Ovary (tissue), 9 donors: ENCODE results near the gene TNPO2. TPM values are rescaled to one million over a fixed set of nuclear protein-coding genes. Genes with fewer than 3 reads are reported as not detected.
"Not testable (repeated sequence)": the region's sequence is repeated elsewhere in the genome, so short reads cannot be mapped to it uniquely, and the experiment has no call there.

Experiments
- DNase-seq, 5 donors: peaks; one replicate each; pipeline ENCODE4 v3.0.0-alpha.2; 2019 to 2020
- H3K27ac ChIP-seq, 2 donors: fragments of 200-600 bp; one replicate each; pipeline versions ENCODE4 v1.5.1 to v1.8.0; 2019 to 2022
- H3K27me3 ChIP-seq: fragments of 200-600 bp; one replicate; pipeline ENCODE4 v1.8.0; 2022
- H3K36me3 ChIP-seq: fragments of 200-600 bp; sonication (generic); one replicate; pipeline ENCODE4 v1.5.1; 2019
- H3K4me1 ChIP-seq: one replicate; pipeline ENCODE4 v1.8.1; 2013; ENCODE audit warnings: mild to moderate bottlenecking, moderate library complexity; ENCODE audit not compliant: insufficient read depth
- H3K4me3 ChIP-seq: fragments of 200-600 bp; sonication (generic); one replicate; pipeline ENCODE4 v1.5.1; 2017
- H3K9me3 ChIP-seq, 2 donors: fragments of 200-600 bp in 1 of 2; sonication (generic) in 1 of 2; one replicate each; pipeline versions ENCODE4 v1.5.1 to v1.8.1; 2013 to 2019; ENCODE audit warnings: mild to moderate bottlenecking in 1 of 2, moderate library complexity in 1 of 2
- CTCF ChIP-seq, 3 donors: fragments of 450-650 bp in 2 of 3; fragments of 200-600 bp in 1 of 3; IDR thresholded peaks; one replicate each; pipeline versions ENCODE4 v1.5.1 to v1.8.0; 2016 to 2022; ENCODE audit warnings: antibody characterized with exemption in 3 of 3, mild to moderate bottlenecking in 1 of 3
- EP300 ChIP-seq: sonication (generic); formaldehyde crosslinking; IDR thresholded peaks from one replicate; pipeline ENCODE4 v1.6.1; 2017; ENCODE audit warnings: antibody characterized with exemption
- POLR2A ChIP-seq: fragments of 450-650 bp; IDR thresholded peaks from one replicate; pipeline ENCODE4 v1.6.1; 2017; ENCODE audit warnings: antibody characterized with exemption, mild to moderate bottlenecking, moderate library complexity
- WGBS, 3 donors: extraction: QIAGEN DNeasy Blood & Tissue Kit in 1 of 3; methylation state at CpG; one replicate each; pipeline versions ENCODE4 v1.1.5 to v1.1.7; 2013 to 2017; 5-methylcytosine and 5-hydroxymethylcytosine counted together
- intact Hi-C, 4 donors: fragments of 100-400 bp; cut with DNase I; formaldehyde crosslinking; loops; one replicate each; pipeline versions ENCODE4 v1.11.0 to v1.15.1; 2022 to 2023
- polyA plus RNA-seq, 2 donors: library from polyadenylated mRNA; stranded (reverse); fragments of 200-250 nt in 1 of 2; fragments of 350-450 nt in 1 of 2; fragmentation: Illumina TruSeq in 1 of 2; extraction: RNeasy Lipid Tissue Mini Kit (QIAGEN cat#74804) in 1 of 2; gene quantifications; one replicate each; pipeline ENCODE4 v1.2.3, GENCODE V29; 2013 to 2014
- total RNA-seq, 7 donors: library from RNA; depleted of rRNA in 2 of 7; stranded (reverse); fragments of >200 nt in 2 of 7; fragmentation: NEBNext Ultra II Directional in 3 of 7; extraction: Animal tissue kit (Norgen Biotek cat#: 25700) in 3 of 7; gene quantifications; one replicate each; pipeline versions ENCODE4 v1.1.0 to v1.2.4, GENCODE V29; 2016 to 2023
- donor health status: DM: no; HTN: no; CAD: no; lungs with moderate emphysema.
- donor health status: DM: no; HTN: no; CAD: no.
- donor health status: Bipolar disorder and iron deficiency.
- donor health status: DM: yes; HTN: yes; CAD: no.
- donor health status: DM: no; HTN: no; CAD: no.
- donor health status: DM: yes; HTN: yes; CAD: no.

TNPO2 gene
- total and polyA plus RNA-seq, 9 donors: 41.5 to 109 (median 75.7) TPM

- WGBS, 3 donors: 70 to 76% (median 74%) methylated on average over 3 of the region's 3 CpGs
- H3K9me3 ChIP-seq: no peaks in the 10 kb centered on the region
- no peaks in the 10 kb centered on the region for H3K4me1 ChIP-seq
- TF ChIP-seq CTCF (IDR thresholded peaks at IDR 0.05): no peak
- TF ChIP-seq EP300: no peak
- TF ChIP-seq POLR2A: no peak
- H3K27ac ChIP-seq: no peak overlapping the region
- intact Hi-C loops: no loop called here
- no peaks in the 10 kb centered on the region for H3K27me3 ChIP-seq
- no peaks in the 10 kb centered on the region for H3K36me3 ChIP-seq
- DNase-seq: no peak
- H3K4me3 ChIP-seq: no peak overlapping the region
Measured at GRCh38 chr19:12685831-12686230, 37.9 kb downstream of the TNPO2 start.

DNA sequence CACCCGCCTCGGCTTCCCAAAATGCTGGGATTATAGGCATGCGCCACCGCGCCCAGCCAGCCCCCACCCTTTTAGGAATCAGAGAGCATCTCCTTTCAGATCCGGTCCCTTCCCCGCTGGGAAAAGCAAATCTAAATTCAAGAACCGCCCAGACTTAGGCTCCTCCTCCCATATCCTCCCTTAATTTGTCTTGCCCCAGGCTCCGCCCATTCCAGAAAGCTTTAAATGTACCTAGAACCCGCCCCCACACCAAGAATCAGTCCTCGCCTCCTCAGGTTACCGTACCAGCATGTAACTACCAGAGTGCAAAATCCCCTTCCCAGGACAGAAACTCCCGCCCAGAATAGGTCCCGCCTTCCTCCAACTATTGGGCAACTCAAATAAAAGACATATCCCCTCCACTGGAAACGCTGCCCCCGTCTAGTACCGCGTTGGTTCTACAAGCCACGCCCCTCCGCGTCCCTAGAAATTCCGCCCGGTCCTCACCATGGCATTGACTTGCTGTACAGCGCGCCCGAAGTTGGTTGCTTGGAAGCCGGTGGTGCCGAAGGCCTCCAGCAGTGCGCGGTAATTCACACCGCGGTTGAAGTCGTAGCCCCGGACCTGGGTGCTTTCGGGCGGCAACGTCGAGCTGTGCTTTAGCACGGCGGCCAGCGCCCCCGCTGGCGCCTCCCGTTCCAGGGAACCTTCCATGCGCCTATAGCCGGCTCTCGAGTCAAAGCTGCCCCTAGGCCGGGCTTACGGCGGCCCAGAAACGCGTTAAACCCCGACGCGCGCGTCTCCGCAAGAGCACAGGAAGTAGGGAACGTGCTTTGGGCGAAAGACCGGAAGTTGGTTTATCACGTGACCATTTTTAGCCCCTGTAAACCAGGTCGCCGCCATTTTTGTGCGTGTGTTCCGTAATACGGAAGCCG lies 42.4 kb downstream of the TNPO2 start, which contains the start of gene DHPS:
DHPS (minus strand) TSS at position 807 of the 914 bp plus-strand sequence; CDS start at position 693, 114 bp downstream.
- Histone ChIP-seq H3K27ac (peak within 1 kb of the TSS; percentile 81 to 96), H3K9me3 (no peaks in the 10 kb centered on the region), H3K36me3 (no peaks in the 10 kb centered on the region), H3K27me3 (no peaks in the 10 kb centered on the region), H3K4me3 (peak within 1 kb of the TSS; percentile 96), H3K4me1 (no peaks in the 10 kb centered on the region)
- intact Hi-C loops: no loop called here
- 0 to 1% (median 0%) methylated on average over 67 to 68 of the region's 68 CpGs for WGBS, 3 donors
- TF ChIP-seq POLR2A (peak; percentile 55), EP300 (no peak), CTCF (IDR thresholded peaks at IDR 0.05) (no peak)
- DNase-seq: peak; percentile 87 to 94 (median 91)

- 78 to 89% (median 82%) methylated on average over 9 of the region's 9 CpGs for WGBS, 3 donors
- no peak overlapping the region for H3K4me3 ChIP-seq
Measured at GRCh38 chr19:12680034-12680433, 43.7 kb downstream of the TNPO2 start.

DNA sequence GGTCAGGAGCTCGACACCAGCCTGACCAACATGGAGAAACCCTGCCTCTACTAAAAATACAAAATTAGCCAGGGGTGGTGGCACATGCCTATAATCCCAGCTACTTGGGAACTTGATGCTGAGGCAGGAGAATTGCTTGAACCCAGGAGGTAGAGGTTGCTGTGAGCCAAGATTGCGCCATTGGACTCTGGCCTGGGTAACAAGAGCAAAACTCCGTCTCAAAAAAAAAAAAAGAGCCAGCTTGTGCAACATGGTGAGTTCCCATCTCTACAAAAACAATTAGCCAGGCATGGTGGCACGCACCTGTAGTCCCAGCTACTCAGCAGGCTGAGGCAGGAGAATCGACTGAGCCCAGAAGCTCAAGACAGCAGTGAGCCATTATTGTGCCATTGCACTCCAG lies 45.7 kb downstream of the TNPO2 start:
- H3K27ac ChIP-seq, DNase-seq, H3K36me3 ChIP-seq, H3K4me1 ChIP-seq, H3K27me3 ChIP-seq, H3K4me3 ChIP-seq, H3K9me3 ChIP-seq: not testable (repeated sequence)
- 91 to 94% (median 93%) methylated on average over 5 of the region's 5 CpGs for WGBS, 3 donors
- intact Hi-C loops: loop anchor here in 1 of 4 donors (10.0 kb wide), 1 partner anchor 103 kb away; no protein-coding TSS in a partner anchor

More at GRCh38 chr19:12680034-12680433, 43.7 kb downstream of the TNPO2 start:
- no peak for TF ChIP-seq POLR2A
- no peak for TF ChIP-seq EP300
- TF ChIP-seq CTCF (IDR thresholded peaks at IDR 0.05): no peak
- Histone ChIP-seq H3K36me3 (no peaks in the 10 kb centered on the region), H3K9me3 (no peaks in the 10 kb centered on the region), H3K4me1 (no peaks in the 10 kb centered on the region), H3K27me3 (no peaks in the 10 kb centered on the region), H3K27ac (no peak overlapping the region)
- peak in 1 of 5 donors; percentile 22 for DNase-seq
- intact Hi-C loops: no loop called here

DNA sequence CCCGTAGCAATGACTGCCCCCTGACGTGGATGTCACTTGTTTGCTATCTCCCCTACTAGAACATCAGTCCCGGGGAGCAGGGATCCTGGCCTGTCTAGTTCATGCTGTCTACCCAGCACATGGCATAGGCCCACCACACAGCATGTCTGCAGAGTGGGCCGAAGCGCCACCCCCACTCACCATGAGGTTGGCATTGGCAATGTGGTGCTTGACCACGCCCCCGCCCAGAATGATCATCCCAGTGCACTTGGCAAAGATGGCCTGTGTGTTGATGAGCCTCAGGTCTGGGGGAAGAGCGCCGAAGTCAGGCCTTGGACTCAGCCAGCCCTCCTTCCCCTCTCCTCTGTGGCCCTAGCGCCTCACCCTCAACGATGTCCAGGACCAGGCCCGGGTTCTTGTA lies 46.8 kb downstream of the TNPO2 start:
- no peaks in the 10 kb centered on the region for H3K4me1 ChIP-seq
- 80 to 86% (median 86%) methylated on average over 12 of the region's 12 CpGs for WGBS, 3 donors
- intact Hi-C loops: loop anchor here in 1 of 4 donors (10.0 kb wide), 1 partner anchor 102 kb away; no protein-coding TSS in a partner anchor
- no peak overlapping the region for H3K4me3 ChIP-seq
- no peaks in the 10 kb centered on the region for H3K9me3 ChIP-seq
- TF ChIP-seq CTCF (IDR thresholded peaks at IDR 0.05): no peak
- no peak for TF ChIP-seq EP300
- no peak for TF ChIP-seq POLR2A
- no peak overlapping the region for H3K27ac ChIP-seq
- no peaks in the 10 kb centered on the region for H3K27me3 ChIP-seq
- H3K36me3 ChIP-seq: no peaks in the 10 kb centered on the region
- DNase-seq: peak in 1 of 5 donors; percentile 31
